ENCODE measurements around the gene SBF2. TPM values are rescaled to one million over a fixed set of nuclear protein-coding genes. Genes with fewer than 3 reads are reported as not detected.

SBF2 gene
- total RNA-seq, 1 donor from 2014 or later: 12.0 TPM

DNA sequence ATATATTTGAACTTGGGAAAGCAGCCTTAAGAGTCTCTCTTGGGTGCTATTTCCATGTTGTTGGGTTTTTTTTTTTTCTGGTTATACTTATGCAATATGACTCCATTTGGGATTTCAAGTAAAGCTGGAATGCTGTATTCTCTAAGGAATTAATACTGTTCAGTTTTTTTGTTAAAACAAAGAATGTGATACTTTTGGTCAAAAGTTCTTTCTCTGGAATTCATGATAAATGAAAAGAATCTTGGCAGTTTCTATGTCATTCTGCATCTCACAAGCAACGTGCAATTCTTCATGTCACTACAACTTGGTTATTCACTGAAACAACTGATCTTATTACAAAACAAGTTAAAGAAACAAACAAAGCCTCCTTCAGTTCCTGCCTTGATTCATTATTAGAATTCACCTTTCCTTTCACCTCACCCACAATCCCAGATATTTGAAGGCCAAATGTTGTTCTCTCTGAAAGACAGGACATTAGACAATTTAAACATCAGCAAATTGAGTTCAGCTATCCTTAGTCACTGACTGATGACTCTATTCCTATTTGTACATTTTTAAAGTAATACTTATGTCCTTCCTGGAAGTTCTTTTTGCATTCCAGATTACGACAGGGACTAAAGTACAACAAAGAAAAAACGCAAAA lies 176.2 kb downstream of the SBF2 start:
- Mint-ChIP-seq H3K36me3 (ENCODE audit: low read depth) (no peaks in the 10 kb centered on the region), H3K27me3 (no peaks in the 10 kb centered on the region), H3K4me3 (no peak overlapping the region), H3K4me1 (no peaks in the 10 kb centered on the region), H3K9me3 (no peaks in the 10 kb centered on the region), H3K27ac (no peak overlapping the region)
- DNase-seq (no peak), ATAC-seq (ENCODE audit: low read depth) (no peak)
- POLR2A ChIA-PET: no interaction called here
- intact Hi-C loops (cut with micrococcal nuclease): no loop called here
- TF ChIP-seq, protein P1, sequence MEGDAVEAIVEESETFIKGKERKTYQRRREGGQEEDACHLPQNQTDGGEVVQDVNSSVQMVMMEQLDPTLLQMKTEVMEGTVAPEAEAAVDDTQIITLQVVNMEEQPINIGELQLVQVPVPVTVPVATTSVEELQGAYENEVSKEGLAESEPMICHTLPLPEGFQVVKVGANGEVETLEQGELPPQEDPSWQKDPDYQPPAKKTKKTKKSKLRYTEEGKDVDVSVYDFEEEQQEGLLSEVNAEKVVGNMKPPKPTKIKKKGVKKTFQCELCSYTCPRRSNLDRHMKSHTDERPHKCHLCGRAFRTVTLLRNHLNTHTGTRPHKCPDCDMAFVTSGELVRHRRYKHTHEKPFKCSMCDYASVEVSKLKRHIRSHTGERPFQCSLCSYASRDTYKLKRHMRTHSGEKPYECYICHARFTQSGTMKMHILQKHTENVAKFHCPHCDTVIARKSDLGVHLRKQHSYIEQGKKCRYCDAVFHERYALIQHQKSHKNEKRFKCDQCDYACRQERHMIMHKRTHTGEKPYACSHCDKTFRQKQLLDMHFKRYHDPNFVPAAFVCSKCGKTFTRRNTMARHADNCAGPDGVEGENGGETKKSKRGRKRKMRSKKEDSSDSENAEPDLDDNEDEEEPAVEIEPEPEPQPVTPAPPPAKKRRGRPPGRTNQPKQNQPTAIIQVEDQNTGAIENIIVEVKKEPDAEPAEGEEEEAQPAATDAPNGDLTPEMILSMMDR (IDR thresholded peaks at IDR 0.05): no peak
- CTCF ChIA-PET: no interaction called here

DNA sequence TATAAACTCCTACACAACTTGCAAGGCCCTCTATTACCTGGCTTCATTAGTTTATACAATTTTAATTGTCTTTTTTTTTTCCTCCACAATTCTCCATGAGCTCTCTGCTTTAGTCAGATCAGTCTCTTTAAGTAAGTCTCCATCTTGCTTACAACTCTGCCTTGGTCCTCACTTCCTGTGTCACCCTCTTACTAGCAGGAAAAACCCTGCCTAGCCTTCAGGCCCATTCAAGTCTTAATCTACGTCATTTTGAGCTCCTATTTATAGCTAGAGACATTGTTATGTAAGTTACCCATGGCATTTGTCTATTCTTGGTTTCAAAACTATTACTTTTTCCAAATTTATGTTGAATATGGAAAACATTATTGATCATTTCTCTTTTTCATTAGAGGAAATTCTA lies 177.4 kb downstream of the SBF2 start:
- peaks cover 2% of the 10 kb centered on the region for H3K36me3 Mint-ChIP-seq (ENCODE audit: low read depth)
- TF ChIP-seq, protein P1 (IDR thresholded peaks at IDR 0.05): no peak
- no peak for DNase-seq
- ChIA-PET POLR2A (no interaction called here), CTCF (no interaction called here)
- intact Hi-C loops (cut with micrococcal nuclease): no loop called here
- no peak for ATAC-seq (ENCODE audit: low read depth)
- no peaks in the 10 kb centered on the region for H3K27me3 Mint-ChIP-seq
- H3K9me3 Mint-ChIP-seq: peaks cover 4% of the 10 kb centered on the region
- H3K4me1 Mint-ChIP-seq: no peaks in the 10 kb centered on the region
- no peak overlapping the region for H3K4me3 Mint-ChIP-seq
- H3K27ac Mint-ChIP-seq: no peak overlapping the region

DNA sequence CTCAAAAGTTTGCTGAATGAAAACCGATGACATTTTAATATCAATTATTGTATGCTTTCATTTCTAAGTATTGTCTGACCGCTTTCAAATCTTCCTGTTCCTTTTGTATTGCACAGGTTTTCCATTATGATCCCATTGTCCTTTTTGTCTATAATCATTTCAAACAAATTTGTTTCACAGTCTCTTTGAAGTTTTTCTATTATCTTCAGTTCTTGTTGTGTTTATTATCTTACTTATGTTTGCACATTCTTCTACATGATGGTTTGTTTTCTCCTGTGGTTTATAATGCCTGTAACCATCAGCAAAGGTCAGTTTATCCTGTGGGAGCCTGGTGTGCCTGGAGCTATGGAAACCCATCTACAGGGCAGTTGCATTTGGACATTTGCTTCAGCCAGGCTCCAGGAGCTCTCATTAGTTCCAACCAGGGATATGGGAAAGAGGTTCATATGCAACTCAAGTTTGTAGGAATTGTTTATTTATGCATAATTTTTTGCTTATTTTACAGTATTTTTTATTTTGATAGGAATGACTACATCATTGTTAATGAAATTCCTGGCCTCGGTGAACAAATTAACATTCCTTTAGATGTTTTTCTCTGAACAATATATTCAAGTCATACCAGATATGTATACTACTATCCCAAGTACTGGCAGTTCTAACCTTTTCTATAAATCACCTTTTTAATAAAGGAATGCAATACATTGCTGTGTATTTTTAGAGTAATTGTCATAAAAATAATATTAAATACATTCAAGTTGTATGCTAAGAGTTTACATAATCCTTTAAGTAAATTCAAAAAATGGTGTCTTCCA lies 179.2 kb downstream of the SBF2 start:
- Mint-ChIP-seq H3K9me3 (peaks cover 4% of the 10 kb centered on the region), H3K27me3 (no peaks in the 10 kb centered on the region), H3K27ac (no peak overlapping the region), H3K36me3 (ENCODE audit: low read depth) (peaks cover 2% of the 10 kb centered on the region), H3K4me1 (no peaks in the 10 kb centered on the region), H3K4me3 (no peak overlapping the region)
- POLR2A ChIA-PET: no interaction called here
- no peak for ATAC-seq (ENCODE audit: low read depth)
- no peak for DNase-seq
- CTCF ChIA-PET: no interaction called here
- intact Hi-C loops (cut with micrococcal nuclease): no loop called here
- TF ChIP-seq, protein P1 (IDR thresholded peaks at IDR 0.05): no peak

DNA sequence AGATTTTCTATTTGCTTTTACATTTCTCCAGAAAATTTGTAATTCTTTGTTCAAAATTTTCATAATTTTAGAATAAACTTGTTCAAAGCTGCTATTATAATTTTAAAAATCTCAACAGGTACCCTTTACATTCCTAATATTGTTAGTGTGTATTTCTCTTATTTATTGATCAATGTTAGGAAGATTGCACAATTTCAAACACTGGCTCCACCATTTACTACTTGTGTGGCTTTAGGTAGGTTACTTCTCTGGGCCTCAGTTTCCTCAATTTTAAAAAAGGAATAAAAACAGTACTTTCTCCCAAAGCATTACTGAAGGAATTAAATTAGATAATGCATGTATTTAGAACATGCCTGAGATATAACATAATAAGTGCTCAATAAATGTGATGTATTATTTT lies 180.2 kb downstream of the SBF2 start:
- no peaks in the 10 kb centered on the region for H3K4me1 Mint-ChIP-seq
- H3K27me3 Mint-ChIP-seq: no peaks in the 10 kb centered on the region
- ChIA-PET POLR2A (no interaction called here), CTCF (no interaction called here)
- DNase-seq (no peak), ATAC-seq (ENCODE audit: low read depth) (no peak)
- H3K27ac Mint-ChIP-seq: no peak overlapping the region
- peaks cover 4% of the 10 kb centered on the region for H3K9me3 Mint-ChIP-seq
- H3K4me3 Mint-ChIP-seq: no peak overlapping the region
- TF ChIP-seq, protein P1 (IDR thresholded peaks at IDR 0.05): no peak
- intact Hi-C loops (cut with micrococcal nuclease): no loop called here
- H3K36me3 Mint-ChIP-seq (ENCODE audit: low read depth): peaks cover 2% of the 10 kb centered on the region

DNA sequence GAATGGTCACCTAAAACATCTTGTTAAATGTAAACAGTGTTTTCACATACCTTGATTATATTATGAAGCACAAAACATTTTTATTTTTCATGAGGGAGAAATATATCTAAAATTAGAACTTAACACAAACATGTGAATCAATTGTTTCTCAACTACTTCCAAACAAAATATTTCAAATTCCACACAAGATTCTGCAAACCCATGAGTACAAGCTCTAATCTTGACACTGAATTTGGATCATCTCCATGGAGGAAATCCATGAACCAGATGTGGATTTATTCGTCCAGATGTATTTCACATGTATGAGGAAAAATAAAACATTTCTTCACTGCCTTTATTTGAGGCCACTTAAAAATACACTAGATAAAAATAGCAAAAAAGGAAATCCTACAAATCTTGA lies 184.2 kb downstream of the SBF2 start:
- DNase-seq (no peak), ATAC-seq (ENCODE audit: low read depth) (no peak)
- Mint-ChIP-seq H3K4me3 (no peak overlapping the region), H3K27me3 (no peaks in the 10 kb centered on the region), H3K9me3 (peaks cover 4% of the 10 kb centered on the region), H3K4me1 (no peaks in the 10 kb centered on the region), H3K36me3 (ENCODE audit: low read depth) (peaks cover 2% of the 10 kb centered on the region), H3K27ac (no peak overlapping the region)
- TF ChIP-seq, protein P1 (IDR thresholded peaks at IDR 0.05): no peak
- CTCF ChIA-PET: no interaction called here
- intact Hi-C loops (cut with micrococcal nuclease): no loop called here
- POLR2A ChIA-PET: no interaction called here
